HG03575 (cell line): ENCODE measurements around the gene EXOC3L2.

Experiments
- ATAC-seq: cut with Tn5 transposase; IDR thresholded peaks from one replicate; pipeline ENCODE4 v1.9.1; 2021; ENCODE audit not compliant: unreplicated experiment, insufficient number of reproducible peaks, low FRiP score; ENCODE audit errors: extremely low read depth

Gene EXOC3L2

DNA sequence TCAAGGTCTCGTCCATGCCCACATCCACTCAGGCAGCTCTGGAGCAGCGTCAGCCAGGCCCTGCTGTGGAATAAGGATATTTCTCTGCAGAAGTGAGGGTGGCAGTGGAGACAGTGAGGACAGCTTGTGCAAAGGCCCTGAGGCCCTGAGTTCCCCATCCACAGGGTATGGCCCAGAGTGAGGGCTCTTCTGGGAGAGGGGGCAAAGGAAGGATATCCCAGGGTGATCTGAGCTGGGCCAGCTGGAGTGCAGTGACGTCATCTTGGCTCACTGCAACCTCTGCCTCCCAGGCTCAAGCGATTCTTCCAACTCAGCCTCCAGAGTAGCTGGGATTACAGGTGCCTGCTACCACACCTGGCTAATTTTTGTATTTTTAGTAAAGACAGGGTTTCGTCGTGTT, 17.4 kb upstream of the EXOC3L2 start:
- ATAC-seq: no peak

DNA sequence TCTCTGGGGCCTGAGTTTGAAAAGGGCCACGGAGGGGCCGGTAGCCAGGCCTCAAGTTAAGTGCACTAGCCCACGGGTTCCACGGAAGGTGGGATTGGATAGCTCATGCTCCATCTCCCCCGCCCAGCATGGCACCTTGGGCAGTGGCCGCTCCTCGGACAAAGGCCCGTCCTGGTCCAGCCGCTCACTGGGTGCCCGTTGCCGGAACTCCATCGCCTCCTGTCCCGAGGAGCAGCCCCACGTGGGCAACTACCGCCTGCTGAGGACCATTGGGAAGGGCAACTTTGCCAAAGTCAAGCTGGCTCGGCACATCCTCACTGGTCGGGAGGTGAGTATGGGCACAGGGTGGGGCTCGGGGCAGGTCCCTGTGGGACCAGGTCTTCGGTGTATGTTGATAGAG, 13.7 kb upstream of the EXOC3L2 start:
- ATAC-seq: no peak

DNA sequence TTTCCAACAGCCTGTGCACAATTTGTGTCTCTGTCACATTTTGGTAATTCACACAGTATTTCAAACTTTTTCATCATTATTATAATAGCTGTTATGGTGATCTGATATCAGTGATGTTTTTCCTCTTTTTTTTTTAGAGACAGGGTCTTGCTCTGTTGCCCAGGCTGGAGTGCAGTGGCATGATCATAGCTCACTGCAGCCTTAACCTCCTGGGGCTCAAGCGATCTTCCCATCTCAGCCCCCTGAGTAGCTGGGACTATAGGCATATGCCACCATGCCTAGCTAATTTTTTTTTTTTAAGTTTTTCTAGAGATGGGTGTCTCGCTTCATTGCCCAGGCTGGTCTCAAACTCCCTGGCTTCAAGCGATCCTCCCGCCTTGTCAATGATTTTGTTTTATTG, 11.6 kb upstream of the EXOC3L2 start:
- no peak for ATAC-seq

DNA sequence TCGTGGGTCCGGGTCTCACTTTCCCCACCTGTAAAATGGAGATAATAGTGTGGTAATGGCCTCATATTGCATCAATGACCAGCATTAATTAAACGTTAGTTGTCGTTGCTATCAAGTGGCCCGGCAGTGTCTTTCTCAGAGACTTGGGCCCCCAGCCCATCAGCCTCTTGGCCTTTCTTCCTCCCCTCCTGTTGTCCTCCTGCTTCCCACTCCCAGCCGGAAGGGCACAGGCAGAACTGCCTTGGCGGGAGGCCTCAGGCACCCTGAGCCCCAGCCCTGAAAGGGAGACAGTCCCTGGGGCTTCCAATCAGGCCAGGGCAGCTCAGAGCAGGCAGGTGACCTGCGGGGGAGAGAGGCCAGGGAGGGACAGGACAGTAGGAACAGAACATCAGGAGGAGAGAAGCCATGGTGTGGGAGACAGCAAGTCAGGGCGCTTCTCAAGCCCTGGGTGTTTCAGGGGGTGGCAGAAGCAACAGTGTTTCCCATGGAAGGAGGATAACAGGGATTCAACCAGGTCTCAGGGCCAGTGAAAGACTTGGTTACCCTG, 10.5 kb upstream of the EXOC3L2 start:
- no peak for ATAC-seq

- no peak for ATAC-seq
Measured at GRCh38 chr19:45254044-45254531, 8.9 kb upstream of the EXOC3L2 start.

GRCh38 chr19:45253396-45254027, 8.3 kb upstream of the EXOC3L2 start:
- ATAC-seq: no peak

DNA sequence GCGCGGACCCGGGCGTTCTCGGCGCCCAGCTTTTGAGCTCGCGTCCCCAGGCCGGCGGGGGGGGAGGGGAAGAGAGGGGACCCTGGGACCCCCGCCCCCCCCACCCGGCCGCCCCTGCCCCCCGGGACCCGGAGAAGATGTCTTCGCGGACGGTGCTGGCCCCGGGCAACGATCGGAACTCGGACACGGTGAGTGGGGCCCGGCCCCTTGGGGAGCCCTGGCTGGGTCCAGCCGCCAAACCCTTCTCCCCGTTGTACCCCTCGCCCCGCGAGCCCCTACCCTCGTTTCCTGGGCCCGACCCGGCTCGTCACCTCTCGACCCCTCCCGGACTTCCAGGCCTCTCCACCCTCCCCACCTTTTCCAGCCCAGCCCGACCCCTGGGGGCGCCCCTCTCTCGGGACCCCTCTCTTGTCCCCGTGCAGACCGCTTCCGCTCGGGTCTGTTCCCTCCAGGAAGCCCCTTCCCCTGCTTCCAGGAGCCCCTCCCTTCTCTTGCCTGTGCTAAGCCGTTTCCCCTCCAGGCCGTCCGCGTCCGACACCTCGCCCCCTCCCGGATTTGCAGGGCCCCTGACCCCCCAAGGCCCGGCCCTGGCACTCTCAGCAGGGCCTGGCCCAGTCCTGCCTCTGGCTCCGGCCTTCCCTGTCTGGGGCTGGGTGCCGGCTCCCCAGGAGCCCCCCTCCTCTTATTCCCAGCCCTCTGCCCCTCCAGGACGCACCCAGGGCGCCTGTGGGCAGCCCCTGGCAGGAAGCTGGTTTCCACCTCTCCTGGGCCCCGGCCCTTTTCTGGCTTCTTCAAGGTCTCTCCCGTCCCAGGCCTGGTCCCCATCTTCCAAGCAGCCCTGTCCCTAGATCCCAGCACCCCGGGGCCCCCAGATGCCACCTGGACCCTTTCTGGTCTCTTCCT, 6.5 kb upstream of the EXOC3L2 start:
- no peak for ATAC-seq

DNA sequence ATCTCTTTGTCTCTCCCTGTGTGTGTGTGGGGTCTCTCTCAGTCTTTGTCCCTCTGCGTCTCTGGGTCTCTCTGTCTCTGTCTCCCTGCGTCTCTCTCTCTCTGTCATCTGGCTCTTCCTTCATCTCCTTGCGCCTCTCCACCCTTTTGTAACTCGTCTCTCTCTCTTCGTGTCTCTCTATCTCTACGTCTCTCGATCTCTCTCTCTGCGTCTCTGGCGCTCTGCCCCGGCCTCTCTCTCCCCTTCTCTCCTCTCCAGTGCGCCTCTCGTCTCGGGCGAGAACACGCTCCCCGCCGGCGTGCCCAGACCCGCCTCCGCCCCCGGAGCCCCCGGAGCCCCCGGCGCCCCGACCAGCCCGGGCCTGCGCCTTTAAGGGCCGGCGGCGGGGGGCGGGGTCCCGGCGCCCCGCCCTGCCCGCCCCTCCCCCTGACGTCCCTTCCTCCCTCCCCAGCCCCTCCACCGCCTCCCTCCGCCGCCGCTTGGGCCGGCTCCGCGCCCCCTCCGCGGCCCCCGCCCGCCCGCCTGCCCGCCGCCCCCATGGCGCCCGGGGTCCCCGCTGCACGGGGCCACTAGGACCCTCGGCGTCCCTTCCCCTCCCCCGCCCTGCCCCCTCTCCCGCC, 5.7 kb upstream of the EXOC3L2 start, which contains the start of gene MARK4:
Gene MARK4, plus strand, starts transcription at position 440 of the 620 bp plus-strand sequence. CDS start 318 bp downstream, outside the sequence.
- ATAC-seq: no peak

DNA sequence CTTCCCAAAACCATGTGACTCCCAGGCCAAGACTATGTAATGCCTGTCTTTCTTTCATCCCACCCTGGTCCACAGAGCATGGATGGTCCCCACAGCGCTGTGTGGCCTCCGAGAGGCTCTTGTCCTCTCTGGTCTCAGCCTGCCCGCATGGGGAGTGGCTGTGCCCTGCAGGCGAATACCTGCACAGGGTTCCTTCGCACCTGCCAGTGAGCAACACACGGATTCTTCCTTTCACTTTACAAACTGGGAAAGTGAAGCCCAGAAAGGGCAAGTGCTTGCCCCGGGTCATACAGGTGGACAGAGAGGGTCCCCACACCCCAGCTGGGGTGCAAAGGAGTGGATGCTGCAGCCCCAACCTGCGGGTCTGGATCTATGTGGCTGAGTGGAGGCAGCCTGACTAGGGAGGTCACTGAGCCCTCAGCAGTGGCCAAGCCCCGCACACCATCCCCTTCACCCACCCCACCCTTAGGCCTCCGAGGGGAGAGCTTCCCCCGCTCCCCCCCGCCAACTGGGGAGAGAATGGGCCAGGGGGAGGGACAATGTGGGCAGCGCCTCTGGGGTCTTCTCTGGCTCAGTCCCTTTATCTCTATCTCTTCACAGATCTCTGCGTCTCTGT, 5.1 kb upstream of the EXOC3L2 start:
- ATAC-seq: no peak

DNA sequence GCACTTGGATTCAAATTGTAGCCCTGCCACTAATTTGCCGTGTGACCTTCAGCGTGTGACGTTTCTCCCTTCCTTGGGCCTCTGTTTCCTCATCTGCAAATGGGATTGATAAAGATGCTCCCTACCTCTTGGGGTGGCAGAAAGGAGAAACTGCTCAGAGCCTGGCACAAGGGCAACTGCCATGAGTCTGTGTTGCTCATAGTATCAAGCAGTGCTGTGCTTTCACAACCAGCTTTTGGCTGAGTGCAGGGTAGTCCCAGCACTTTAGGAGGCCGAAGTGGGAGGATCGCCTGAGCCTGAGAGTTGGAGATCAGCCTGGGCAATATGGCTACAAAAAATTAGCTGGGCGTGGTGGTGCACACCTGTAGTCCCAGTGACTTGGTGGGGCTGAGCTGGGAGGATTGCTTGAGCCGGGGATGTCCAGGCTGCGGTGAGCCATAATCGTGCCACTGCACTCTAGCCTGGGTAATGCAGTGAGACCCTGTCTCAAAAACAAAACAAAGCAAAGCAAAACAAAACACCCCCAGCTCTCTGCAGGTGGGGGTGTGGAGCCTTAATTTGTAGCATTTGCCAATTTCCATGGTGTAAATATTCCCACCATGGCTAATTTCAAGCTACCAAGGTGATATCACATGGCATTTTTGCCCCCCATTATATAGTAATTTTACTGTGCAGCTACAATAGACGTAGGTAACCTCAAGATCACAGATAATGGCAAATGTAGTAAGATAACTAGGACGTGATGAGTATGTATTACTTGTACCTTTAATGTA, 4.2 kb upstream of the EXOC3L2 start:
- no peak for ATAC-seq

- no peak for ATAC-seq
Measured at GRCh38 chr19:45247136-45247535, 1.9 kb upstream of the EXOC3L2 start.

GRCh38 chr19:45245826-45246225, 619 bp upstream of the EXOC3L2 start:
- ATAC-seq: no peak

DNA sequence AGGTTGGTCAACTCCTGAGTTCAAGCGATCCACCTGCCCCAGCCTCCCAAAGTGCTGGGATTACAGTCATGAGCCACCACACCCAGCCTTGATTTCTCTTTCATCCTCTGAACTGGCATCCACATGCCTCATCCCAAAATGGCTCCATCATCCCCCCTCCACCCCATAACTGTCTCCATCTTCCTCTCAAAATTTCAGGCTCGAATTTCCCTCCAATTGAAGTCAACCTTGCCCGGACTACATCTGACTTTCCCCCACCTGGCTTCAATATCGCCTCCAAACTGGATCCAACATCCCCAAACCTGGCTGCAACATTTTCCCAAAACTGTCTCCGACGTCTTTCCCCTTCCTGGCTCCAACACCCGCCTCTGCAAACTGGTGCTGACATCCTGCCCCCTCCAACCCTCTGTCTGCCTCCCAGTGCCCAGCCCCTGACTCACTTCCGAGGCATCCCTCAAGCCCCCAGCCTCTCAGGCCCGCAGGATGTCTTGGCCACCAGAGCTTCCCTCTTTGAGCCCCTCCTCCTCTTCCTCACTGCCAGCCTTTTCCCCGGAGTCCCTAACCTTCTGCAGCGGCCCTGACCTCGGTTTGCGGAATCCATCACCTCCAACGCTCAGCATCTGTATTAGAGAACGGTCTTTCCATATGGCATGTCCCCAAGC, 943 bp downstream of the EXOC3L2 start:
- ATAC-seq: no peak

DNA sequence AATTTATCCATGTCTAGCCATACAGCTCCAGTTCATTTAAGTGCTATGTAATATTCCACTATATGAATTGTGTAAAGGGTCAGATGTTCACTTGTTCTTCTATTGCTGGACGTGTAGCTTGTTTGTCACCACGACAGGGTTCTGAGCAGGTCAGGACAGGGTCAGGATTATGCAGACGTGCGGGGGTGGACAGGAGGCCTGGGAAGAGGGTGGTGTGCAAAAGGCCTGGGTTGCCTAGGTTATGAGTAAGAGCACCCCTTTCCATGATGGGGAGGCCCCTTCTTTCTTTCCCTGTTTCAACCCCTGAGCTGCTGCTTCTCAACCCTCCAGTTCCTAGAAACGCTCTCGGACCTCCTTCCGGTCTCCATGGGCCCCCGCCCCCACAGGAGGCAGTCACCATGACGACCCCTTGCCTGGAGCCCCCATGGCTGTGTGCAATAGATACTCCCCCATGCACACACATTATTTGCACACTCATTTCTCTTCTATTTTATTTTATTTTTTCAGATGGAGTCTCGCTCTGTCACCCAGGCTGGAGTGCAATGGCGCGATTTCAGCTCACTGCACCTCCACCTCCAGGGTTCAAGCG, 2.0 kb downstream of the EXOC3L2 start:
- ATAC-seq: no peak

- no peak for ATAC-seq
Measured at GRCh38 chr19:45238556-45238955, 6.7 kb downstream of the EXOC3L2 start.

GRCh38 chr19:45235485-45235884, 9.7 kb downstream of the EXOC3L2 start:
- no peak for ATAC-seq

DNA sequence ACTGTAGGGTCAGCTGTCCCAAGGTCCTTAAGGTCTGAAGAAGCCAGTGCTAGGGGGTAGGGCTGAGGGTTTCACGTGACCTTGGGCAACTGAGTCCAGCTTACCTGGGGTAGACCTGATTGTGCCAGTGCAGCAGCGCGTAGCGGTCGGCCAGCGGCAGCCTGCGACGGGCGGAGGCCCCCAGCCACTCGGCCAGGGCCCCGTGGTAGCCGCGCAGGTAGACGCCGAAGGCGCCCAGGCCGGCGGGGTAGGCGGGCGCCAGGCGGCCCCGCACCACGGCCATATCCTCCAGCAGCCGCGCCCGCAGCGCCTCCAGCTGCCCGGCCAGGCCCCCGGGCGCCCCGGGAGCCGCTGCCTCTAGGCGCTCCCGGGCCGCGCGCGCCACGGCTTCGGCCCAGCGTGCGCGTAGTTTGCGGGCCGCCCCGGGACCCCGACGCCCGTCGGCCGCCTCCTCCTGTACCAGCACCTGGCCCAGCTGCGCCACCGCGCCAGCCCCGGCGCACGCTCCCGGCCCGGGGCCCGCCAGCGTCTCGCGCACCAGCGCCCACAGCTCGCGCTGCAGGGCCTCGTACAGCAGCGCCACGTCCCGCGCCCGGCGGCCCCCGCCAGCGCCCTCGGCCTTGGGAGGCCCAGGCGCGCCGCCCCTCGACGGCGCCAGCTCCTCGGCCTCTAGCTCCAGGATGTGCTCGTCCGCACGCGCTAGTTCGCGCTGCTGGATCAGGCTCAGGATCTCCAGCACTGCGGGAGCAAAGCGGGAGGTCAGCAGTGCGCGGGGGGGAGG, 10.9 kb downstream of the EXOC3L2 start:
- ATAC-seq: no peak
